Type B pancreatic cell (in vitro differentiated cells): ENCODE results near the gene PTPRT. TPM values are rescaled to one million over a fixed set of nuclear protein-coding genes. Genes with fewer than 3 reads are reported as not detected.

Source experiments
- DNase-seq: peaks from one replicate; pipeline ENCODE4 v3.0.0; 2021; ENCODE audit warnings: mixed read lengths; ENCODE audit not compliant: unreplicated experiment; ENCODE audit errors: extremely low spot score
- H3K27ac Mint-ChIP-seq: 2 replicates; pipeline ENCODE4 v1.8.0; 2021; ENCODE audit warnings: mild to moderate bottlenecking, mixed read lengths
- H3K27me3 Mint-ChIP-seq: 2 replicates; pipeline ENCODE4 v1.8.0; 2021; ENCODE audit warnings: mixed read lengths
- H3K36me3 Mint-ChIP-seq: 2 replicates; pipeline ENCODE4 v1.8.0; 2021; ENCODE audit warnings: mixed read lengths
- H3K4me1 Mint-ChIP-seq: one replicate; pipeline ENCODE4 v1.8.0; 2021; ENCODE audit warnings: mixed read lengths; ENCODE audit not compliant: unreplicated experiment
- H3K4me3 Mint-ChIP-seq: 2 replicates; pipeline ENCODE4 v1.8.0; 2021; ENCODE audit warnings: mild to moderate bottlenecking, mixed read lengths
- H3K9me3 Mint-ChIP-seq: 2 replicates; pipeline ENCODE4 v1.8.0; 2021; ENCODE audit warnings: mixed read lengths
- total RNA-seq: library from RNA; stranded (reverse); gene quantifications from 2 replicates; pipeline ENCODE4 v1.2.1, GENCODE V29; 2021; ENCODE audit warnings: low replicate concordance
- TF ChIP-seq, protein P1 (sequence below): fragments of 200-600 bp; sonication (generic); conservative IDR thresholded peaks from 2 replicates; pipeline ENCODE4 v1.5.0; 2021; ENCODE audit warnings: antibody characterized with exemption, mild to moderate bottlenecking

The PTPRT gene
- total RNA-seq, 1 donor from 2014 or later, result 7.0 TPM

DNA sequence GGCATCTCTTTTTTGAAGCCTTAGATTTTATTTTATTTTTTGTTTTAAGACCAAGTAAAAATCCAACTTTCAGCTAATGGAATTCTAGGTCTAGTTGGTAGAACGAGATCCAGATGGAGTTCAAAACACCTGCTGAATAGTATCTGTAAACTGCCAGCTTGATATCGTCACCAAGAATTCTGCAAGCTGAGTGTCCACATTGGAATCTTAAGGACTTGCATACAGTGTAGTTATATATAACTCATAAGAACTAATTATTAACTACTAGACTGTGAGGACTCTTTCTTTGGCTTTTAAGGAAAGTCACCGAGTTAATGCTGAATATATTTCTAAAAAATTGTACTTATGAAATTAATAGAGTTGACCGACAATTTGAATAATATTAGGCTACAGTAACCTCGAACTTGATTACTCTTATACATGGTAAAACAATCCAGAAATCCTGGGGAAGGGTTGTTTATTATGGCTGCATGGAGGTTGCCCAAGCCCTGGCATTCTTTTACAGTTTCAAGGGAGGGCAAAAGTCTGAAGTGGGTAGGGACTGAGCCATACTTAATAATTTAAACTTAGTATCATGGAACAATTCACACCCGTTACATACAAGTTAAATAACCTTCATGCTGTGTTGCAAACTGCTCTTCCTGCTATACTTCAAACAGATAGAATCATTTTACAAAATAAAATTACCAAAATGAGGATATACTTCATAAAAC is 553.9 kb downstream of the PTPRT start:
- Mint-ChIP-seq H3K4me1 (no peaks in the 10 kb centered on the region), H3K27me3 (no peaks in the 10 kb centered on the region), H3K27ac (no peak overlapping the region), H3K36me3 (no peaks in the 10 kb centered on the region), H3K9me3 (no peaks in the 10 kb centered on the region), H3K4me3 (no peak overlapping the region)
- TF ChIP-seq, protein P1, sequence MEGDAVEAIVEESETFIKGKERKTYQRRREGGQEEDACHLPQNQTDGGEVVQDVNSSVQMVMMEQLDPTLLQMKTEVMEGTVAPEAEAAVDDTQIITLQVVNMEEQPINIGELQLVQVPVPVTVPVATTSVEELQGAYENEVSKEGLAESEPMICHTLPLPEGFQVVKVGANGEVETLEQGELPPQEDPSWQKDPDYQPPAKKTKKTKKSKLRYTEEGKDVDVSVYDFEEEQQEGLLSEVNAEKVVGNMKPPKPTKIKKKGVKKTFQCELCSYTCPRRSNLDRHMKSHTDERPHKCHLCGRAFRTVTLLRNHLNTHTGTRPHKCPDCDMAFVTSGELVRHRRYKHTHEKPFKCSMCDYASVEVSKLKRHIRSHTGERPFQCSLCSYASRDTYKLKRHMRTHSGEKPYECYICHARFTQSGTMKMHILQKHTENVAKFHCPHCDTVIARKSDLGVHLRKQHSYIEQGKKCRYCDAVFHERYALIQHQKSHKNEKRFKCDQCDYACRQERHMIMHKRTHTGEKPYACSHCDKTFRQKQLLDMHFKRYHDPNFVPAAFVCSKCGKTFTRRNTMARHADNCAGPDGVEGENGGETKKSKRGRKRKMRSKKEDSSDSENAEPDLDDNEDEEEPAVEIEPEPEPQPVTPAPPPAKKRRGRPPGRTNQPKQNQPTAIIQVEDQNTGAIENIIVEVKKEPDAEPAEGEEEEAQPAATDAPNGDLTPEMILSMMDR, result no peak
- no peak for DNase-seq

DNA sequence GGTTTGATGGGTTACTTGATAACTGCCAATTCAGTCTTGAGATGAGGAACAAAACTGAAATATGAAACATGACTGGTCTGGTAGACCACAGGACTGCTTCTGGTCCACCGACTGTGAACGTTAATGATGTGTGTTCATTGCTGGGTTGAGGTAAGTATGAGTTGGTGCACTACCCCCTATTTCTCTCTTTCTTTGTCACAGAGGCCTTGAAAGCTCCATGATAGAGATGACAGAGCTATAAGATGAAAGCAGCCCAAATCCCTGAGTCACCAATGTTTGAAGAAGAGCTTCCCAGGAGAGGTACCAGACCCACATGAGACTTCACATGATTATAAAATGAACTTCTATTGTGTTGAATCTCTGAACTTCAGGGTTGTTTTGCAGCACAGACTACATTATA is 555.5 kb downstream of the PTPRT start:
- no peaks in the 10 kb centered on the region for H3K36me3 Mint-ChIP-seq
- no peaks in the 10 kb centered on the region for H3K9me3 Mint-ChIP-seq
- no peak for DNase-seq
- no peak overlapping the region for H3K27ac Mint-ChIP-seq
- TF ChIP-seq, protein P1, result no peak
- no peak overlapping the region for H3K4me3 Mint-ChIP-seq
- no peaks in the 10 kb centered on the region for H3K27me3 Mint-ChIP-seq
- no peaks in the 10 kb centered on the region for H3K4me1 Mint-ChIP-seq

DNA sequence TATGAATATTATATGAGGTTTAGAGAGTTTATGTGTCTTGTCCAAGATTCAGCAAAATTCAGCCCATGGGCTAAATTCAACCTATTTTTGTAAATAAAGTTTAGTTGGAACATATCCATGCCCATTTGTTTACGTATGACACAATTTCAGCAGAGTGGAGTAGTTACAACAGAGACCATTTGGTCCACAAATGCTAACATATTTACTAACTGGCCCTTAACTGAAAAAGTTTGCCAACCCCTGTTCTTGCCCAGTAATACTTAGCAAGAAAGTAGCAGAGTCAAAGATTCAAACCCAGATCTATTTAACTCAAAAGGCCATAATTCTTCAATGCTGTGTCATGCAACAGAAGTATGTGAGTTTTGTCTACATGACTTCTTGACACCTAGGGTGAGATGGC is 561.0 kb downstream of the PTPRT start:
- no peak overlapping the region for H3K27ac Mint-ChIP-seq
- H3K27me3 Mint-ChIP-seq, result peaks cover 5% of the 10 kb centered on the region
- no peak overlapping the region for H3K4me3 Mint-ChIP-seq
- no peaks in the 10 kb centered on the region for H3K36me3 Mint-ChIP-seq
- TF ChIP-seq, protein P1, result no peak
- no peaks in the 10 kb centered on the region for H3K9me3 Mint-ChIP-seq
- no peaks in the 10 kb centered on the region for H3K4me1 Mint-ChIP-seq
- DNase-seq, result no peak

DNA sequence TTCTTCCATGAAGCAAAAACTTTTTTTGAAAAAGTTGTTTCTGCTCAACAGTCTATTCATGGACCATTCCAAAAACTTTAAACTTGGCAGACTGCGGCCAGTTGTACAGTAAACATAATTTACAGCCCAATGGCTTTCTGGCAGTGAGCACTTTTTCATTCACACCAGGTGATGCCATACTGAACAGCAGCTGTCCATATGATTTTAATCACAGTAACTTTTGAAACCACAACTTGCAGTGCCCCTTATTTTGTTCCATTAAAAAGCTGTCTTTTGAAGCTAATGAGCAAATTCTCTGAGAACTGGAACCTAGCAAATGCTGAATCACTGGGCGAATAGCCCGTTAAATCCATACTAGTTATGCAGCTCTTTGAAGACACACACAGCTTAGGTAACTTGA is 576.6 kb downstream of the PTPRT start:
- peaks cover 7% of the 10 kb centered on the region for H3K4me1 Mint-ChIP-seq
- no peak for DNase-seq
- no peaks in the 10 kb centered on the region for H3K36me3 Mint-ChIP-seq
- H3K27me3 Mint-ChIP-seq, result no peaks in the 10 kb centered on the region
- TF ChIP-seq, protein P1, result no peak
- no peak overlapping the region for H3K27ac Mint-ChIP-seq
- no peaks in the 10 kb centered on the region for H3K9me3 Mint-ChIP-seq
- H3K4me3 Mint-ChIP-seq, result no peak overlapping the region

DNA sequence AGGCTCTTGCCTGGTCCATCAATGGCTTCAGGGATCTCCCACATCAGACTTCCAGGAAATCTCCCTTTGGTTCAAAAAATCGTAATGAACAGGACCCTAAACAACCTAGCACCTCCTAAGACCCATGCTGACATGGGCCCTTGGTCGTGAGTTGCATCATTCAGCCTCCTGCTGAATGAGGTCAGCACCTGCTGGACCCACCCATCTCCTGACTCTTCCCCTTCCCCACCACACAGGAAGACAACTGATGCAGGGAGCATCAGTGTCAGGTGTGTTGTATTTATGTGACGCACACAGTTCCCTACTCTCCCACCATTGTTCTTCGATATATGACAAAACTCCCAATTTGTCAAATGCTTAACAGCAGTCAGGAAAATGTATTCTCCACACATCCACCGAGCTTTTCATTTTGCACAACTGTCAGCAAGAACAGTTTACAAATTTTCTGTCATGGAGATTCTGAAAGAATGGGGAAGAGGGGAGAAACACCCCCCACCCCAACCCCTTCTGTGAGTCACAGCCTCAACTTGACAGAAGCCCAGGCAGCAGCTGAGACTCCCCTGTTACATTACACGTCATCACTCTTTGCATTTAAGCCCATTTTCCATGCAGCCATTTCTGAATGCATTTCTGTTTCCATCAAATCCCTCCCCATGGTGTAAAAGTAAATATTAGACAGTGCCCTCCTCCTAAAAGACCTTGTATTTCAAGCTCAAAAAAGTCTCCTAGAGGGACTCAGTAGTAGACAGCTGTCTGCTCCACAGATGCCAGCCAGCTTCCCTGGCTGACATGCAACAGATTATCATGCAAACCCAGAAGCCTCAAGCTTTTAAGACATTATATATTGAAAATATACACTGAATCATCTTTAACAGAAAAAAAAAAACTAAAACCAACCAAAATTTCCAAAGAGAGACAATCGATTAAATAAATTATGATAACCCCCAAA is 577.5 kb downstream of the PTPRT start:
- no peak overlapping the region for H3K27ac Mint-ChIP-seq
- H3K27me3 Mint-ChIP-seq, result no peaks in the 10 kb centered on the region

More for the DNA sequence above, 577.5 kb downstream of the PTPRT start:
- Mint-ChIP-seq H3K36me3 (no peaks in the 10 kb centered on the region), H3K9me3 (no peaks in the 10 kb centered on the region), H3K4me3 (no peak overlapping the region), H3K4me1 (peaks cover 7% of the 10 kb centered on the region)
- DNase-seq, result no peak
- TF ChIP-seq, protein P1, result no peak
